HepG2 (cell line): ENCODE measurements around the gene TBC1D16. TPM values are rescaled to one million over a fixed set of nuclear protein-coding genes. Genes with fewer than 3 reads are reported as not detected.

ENCODE experiments used
- ARHGAP35 ChIP-seq: sonication (generic); formaldehyde crosslinking; IDR thresholded peaks from 2 replicates; pipeline ENCODE4 v1.9.0; 2022; ENCODE audit warnings: mild to moderate bottlenecking, inconsistent platforms, moderate library complexity, missing genetic modification reagents, borderline replicate concordance
- EEA1 ChIP-seq: sonication (generic); formaldehyde crosslinking; IDR thresholded peaks from 2 replicates; pipeline ENCODE4 v1.5.1; 2020; ENCODE audit warnings: mild to moderate bottlenecking, missing genetic modification reagents, borderline replicate concordance
- EZH2 ChIP-seq: conservative IDR thresholded peaks from 2 replicates; pipeline ENCODE4 v1.6.1; 2012; ENCODE audit warnings: mild to moderate bottlenecking, low read depth, low read length, moderate library complexity
- FLYWCH1 ChIP-seq: sonication (generic); formaldehyde crosslinking; IDR thresholded peaks from 2 replicates; pipeline ENCODE4 v1.8.1; 2023; ENCODE audit warnings: mild to moderate bottlenecking, missing genetic modification reagents
- FOSL2 ChIP-seq: sonication (generic); formaldehyde crosslinking; IDR thresholded peaks from 2 replicates; pipeline ENCODE4 v1.4.0; 2020; ENCODE audit warnings: missing genetic modification reagents
- GLI4 ChIP-seq: sonication (generic); formaldehyde crosslinking; IDR thresholded peaks from 2 replicates; pipeline ENCODE4 v1.5.1; 2020; ENCODE audit warnings: missing genetic modification reagents, mild to moderate bottlenecking, moderate library complexity, borderline replicate concordance
- HMG20B ChIP-seq: conservative IDR thresholded peaks from 2 replicates; pipeline ENCODE4 v1.6.1; 2016; ENCODE audit warnings: missing genetic modification reagents, missing compliant biosample characterization
- HNRNPUL1 ChIP-seq: fragments of 200-400 bp; formaldehyde crosslinking; IDR thresholded peaks from 2 replicates; pipeline ENCODE4 v1.6.1; 2017; ENCODE audit warnings: low read depth, mild to moderate bottlenecking, low read length, moderate library complexity
- KDM2A ChIP-seq: sonication (generic); formaldehyde crosslinking; IDR thresholded peaks from 2 replicates; pipeline ENCODE4 v1.4.0; 2020; ENCODE audit warnings: low read depth, missing genetic modification reagents, borderline replicate concordance
- MIER2 ChIP-seq: IDR thresholded peaks from 2 replicates; pipeline ENCODE4 v1.6.1; 2016; ENCODE audit warnings: missing biosample characterization, missing genetic modification reagents
- MYC ChIP-seq: sonication (generic); formaldehyde crosslinking; IDR thresholded peaks from 2 replicates; pipeline ENCODE4 v1.9.0; 2021; ENCODE audit warnings: missing genetic modification reagents, borderline replicate concordance
- NCOA1 ChIP-seq: sonication (generic); formaldehyde crosslinking; IDR thresholded peaks from 2 replicates; pipeline ENCODE4 v1.9.0; 2021; ENCODE audit warnings: missing genetic modification reagents
- NFE2L2 ChIP-seq: fragments of 150-350 bp; IDR thresholded peaks from 2 replicates; pipeline ENCODE4 v1.6.1; 2014; ENCODE audit warnings: low read length
- RXRB ChIP-seq: IDR thresholded peaks from 2 replicates; pipeline ENCODE4 v1.6.1; 2016; ENCODE audit warnings: borderline replicate concordance, missing genetic modification reagents, missing compliant biosample characterization
- SKI ChIP-seq: fragments of 450-650 bp; IDR thresholded peaks from one replicate; pipeline ENCODE4 v1.6.1; 2018; ENCODE audit warnings: mild to moderate bottlenecking; ENCODE audit not compliant: partially characterized antibody
- SOX13 ChIP-seq, 3 experiments: fragments of 450-650 bp in 1 of 3; sonication (generic) in 1 of 3; formaldehyde crosslinking in 1 of 3; IDR thresholded peaks in 2 of 3; conservative IDR thresholded peaks in 1 of 3; 2 replicates each; pipeline versions ENCODE4 v1.5.0 to v1.6.1; 2016 to 2020; ENCODE audit warnings: antibody characterized with exemption in 1 of 3, mild to moderate bottlenecking in 1 of 3, missing compliant biosample characterization in 1 of 3, missing genetic modification reagents in 1 of 3, moderate library complexity in 1 of 3
- SOX5 ChIP-seq: IDR thresholded peaks from 2 replicates; pipeline ENCODE4 v1.6.1; 2016; ENCODE audit warnings: borderline replicate concordance
- SOX6 ChIP-seq, 2 experiments: fragments of 450-650 bp in 1 of 2; sonication (generic) in 1 of 2; formaldehyde crosslinking in 1 of 2; IDR thresholded peaks; 2 replicates each; pipeline versions ENCODE4 v1.4.0 to v1.6.1; 2017 to 2020; ENCODE audit warnings: antibody characterized with exemption in 1 of 2, mild to moderate bottlenecking in 1 of 2, missing genetic modification reagents in 1 of 2
- TP53 ChIP-seq: sonication (generic); formaldehyde crosslinking; conservative IDR thresholded peaks from 2 replicates; pipeline ENCODE4 v1.4.0; 2020; ENCODE audit warnings: missing genetic modification reagents
- YY1 ChIP-seq: IDR thresholded peaks from 2 replicates; pipeline ENCODE4 v1.6.1; 2011; ENCODE audit warnings: low read length, low read depth, moderate library complexity, mild to moderate bottlenecking; ENCODE audit not compliant: insufficient read depth, insufficient replicate concordance
- ZBTB1 ChIP-seq: sonication (generic); formaldehyde crosslinking; IDR thresholded peaks from 2 replicates; pipeline ENCODE4 v1.4.0; 2020; ENCODE audit warnings: missing genetic modification reagents, borderline replicate concordance
- ZBTB21 ChIP-seq: sonication (generic); formaldehyde crosslinking; IDR thresholded peaks from 2 replicates; pipeline ENCODE4 v1.4.0; 2020; ENCODE audit warnings: missing genetic modification reagents
- ZNF232 ChIP-seq: sonication (generic); formaldehyde crosslinking; IDR thresholded peaks from 2 replicates; pipeline ENCODE4 v1.4.0; 2020; ENCODE audit warnings: missing genetic modification reagents, borderline replicate concordance
- ZNF746 ChIP-seq: sonication (generic); formaldehyde crosslinking; IDR thresholded peaks from 2 replicates; pipeline ENCODE4 v1.8.0; 2022; ENCODE audit warnings: mild to moderate bottlenecking, missing genetic modification reagents
- ZNF883 ChIP-seq: sonication (generic); formaldehyde crosslinking; IDR thresholded peaks from 2 replicates; pipeline ENCODE4 v1.5.1; 2020; ENCODE audit warnings: mild to moderate bottlenecking, missing genetic modification reagents; ENCODE audit errors: not compliant biosample characterization
- polyA plus RNA-seq, 8 experiments: library from polyadenylated mRNA; depleted of rRNA in 3 of 8; stranded (reverse) in 7 of 8; unstranded in 1 of 8; fragments of >200 nt; fragmentation: Illumina TruSeq in 4 of 8; extraction: Trizol in 4 of 8; gene quantifications; 2 replicates each; pipeline versions ENCODE4 v1.2.1 to v1.2.3, GENCODE V29; 2011 to 2016; ENCODE audit warnings: low read depth in 4 of 8, missing spikeins in 1 of 8, mixed read lengths in 1 of 8; ENCODE audit not compliant: insufficient read depth in 1 of 8
- total RNA-seq, 5 experiments: library from RNA; depleted of rRNA; stranded (reverse); fragments of >200 nt; fragmentation: Illumina TruSeq; extraction: Trizol; gene quantifications; 2 replicates each; pipeline ENCODE4 v1.2.3, GENCODE V29; 2016; ENCODE audit warnings: low read depth in 1 of 5
- TF ChIP-seq, protein P1 (sequence below): sonication (generic); formaldehyde crosslinking; IDR thresholded peaks from 2 replicates; pipeline ENCODE4 v1.4.0; 2020; ENCODE audit warnings: mild to moderate bottlenecking, low read depth, missing genetic modification reagents
- TF ChIP-seq, protein P2 (sequence below): sonication (generic); formaldehyde crosslinking; IDR thresholded peaks from 2 replicates; pipeline ENCODE4 v1.4.0; 2020; ENCODE audit warnings: low read depth, mild to moderate bottlenecking, missing genetic modification reagents
- TF ChIP-seq, protein P3 (sequence below): sonication (generic); formaldehyde crosslinking; IDR thresholded peaks from 2 replicates; pipeline ENCODE4 v1.9.0; 2022; ENCODE audit warnings: low read depth, missing genetic modification reagents

The TBC1D16 gene
- total and polyA plus RNA-seq, 2 of the 13 experiments (the other 11 are each of a cell fraction or from before 2014, with no cell fraction given): 14.9 to 24.9 TPM

DNA sequence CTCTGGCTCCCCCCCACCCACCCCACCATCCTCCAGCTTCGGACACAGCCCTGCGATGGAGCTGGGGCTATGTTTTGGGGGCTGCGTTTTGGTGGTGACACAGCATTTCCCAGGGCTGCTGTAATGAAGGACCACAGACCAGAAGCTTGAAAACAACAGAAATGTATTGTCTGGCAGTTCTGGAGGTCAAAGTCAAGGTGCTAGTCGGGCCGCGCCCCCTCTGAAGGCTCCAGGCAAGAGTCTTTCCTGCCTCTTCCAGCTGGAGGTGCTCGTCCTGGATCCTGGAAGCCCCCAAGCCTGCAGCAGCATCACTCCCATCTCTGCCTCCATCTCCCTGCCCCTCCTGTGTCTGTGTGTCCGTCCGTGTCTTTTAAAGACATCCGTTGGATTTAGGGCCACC, 50.8 kb downstream of the TBC1D16 start (continued):
- TF ChIP-seq, protein P1, sequence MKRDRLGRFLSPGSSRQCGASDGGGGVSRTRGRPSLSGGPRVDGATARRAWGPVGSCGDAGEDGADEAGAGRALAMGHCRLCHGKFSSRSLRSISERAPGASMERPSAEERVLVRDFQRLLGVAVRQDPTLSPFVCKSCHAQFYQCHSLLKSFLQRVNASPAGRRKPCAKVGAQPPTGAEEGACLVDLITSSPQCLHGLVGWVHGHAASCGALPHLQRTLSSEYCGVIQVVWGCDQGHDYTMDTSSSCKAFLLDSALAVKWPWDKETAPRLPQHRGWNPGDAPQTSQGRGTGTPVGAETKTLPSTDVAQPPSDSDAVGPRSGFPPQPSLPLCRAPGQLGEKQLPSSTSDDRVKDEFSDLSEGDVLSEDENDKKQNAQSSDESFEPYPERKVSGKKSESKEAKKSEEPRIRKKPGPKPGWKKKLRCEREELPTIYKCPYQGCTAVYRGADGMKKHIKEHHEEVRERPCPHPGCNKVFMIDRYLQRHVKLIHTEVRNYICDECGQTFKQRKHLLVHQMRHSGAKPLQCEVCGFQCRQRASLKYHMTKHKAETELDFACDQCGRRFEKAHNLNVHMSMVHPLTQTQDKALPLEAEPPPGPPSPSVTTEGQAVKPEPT (CRISPR knock-in tag): no peak
- TF ChIP-seq ZNF746 (CRISPR knock-in tag) (no peak), HNRNPUL1 (no peak), YY1 (peak; percentile 13), NCOA1 (CRISPR knock-in tag) (no peak), ARHGAP35 (CRISPR knock-in tag) (no peak), HMG20B (CRISPR knock-in tag) (no peak), MIER2 (CRISPR knock-in tag) (no peak), NFE2L2 (peak; percentile 30; the same call in 1 of the 2 replicates), SOX13 (IDR thresholded peaks at IDR 0.05) (no peak), SOX13 (CRISPR knock-in tag; conservative IDR thresholded peaks at IDR 0.05 in 1 of 2, IDR thresholded peaks at IDR 0.05 in 1 of 2) (peak in 1 of 2 experiments; percentile 72; a peak in 2 of 4 replicates), MYC (CRISPR knock-in tag) (no peak), EZH2 (no peak), ZNF232 (CRISPR knock-in tag) (0 out of 2 replicates have a peak, but pooled peaks have one; percentile 1), SOX6 (IDR thresholded peaks at IDR 0.05) (no peak), SOX6 (CRISPR knock-in tag; IDR thresholded peaks at IDR 0.05) (peak; percentile 68), SKI (peak; percentile 96), FLYWCH1 (CRISPR knock-in tag) (no peak), KDM2A (CRISPR knock-in tag) (peak; percentile 25; the same call in 1 of the 2 replicates), RXRB (CRISPR knock-in tag) (peak; percentile 57; the same call in 1 of the 2 replicates), TP53 (no peak), GLI4 (CRISPR knock-in tag) (no peak), SOX5 (peak; percentile 70), ZBTB1 (no peak), EEA1 (no peak), ZNF883 (peak; percentile 41), ZBTB21 (CRISPR knock-in tag) (no peak), FOSL2 (CRISPR knock-in tag) (0 out of 2 replicates have a peak, but pooled peaks have one; percentile 7)
- TF ChIP-seq, protein P2, sequence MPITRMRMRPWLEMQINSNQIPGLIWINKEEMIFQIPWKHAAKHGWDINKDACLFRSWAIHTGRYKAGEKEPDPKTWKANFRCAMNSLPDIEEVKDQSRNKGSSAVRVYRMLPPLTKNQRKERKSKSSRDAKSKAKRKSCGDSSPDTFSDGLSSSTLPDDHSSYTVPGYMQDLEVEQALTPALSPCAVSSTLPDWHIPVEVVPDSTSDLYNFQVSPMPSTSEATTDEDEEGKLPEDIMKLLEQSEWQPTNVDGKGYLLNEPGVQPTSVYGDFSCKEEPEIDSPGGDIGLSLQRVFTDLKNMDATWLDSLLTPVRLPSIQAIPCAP (CRISPR knock-in tag): no peak
- TF ChIP-seq, protein P3, sequence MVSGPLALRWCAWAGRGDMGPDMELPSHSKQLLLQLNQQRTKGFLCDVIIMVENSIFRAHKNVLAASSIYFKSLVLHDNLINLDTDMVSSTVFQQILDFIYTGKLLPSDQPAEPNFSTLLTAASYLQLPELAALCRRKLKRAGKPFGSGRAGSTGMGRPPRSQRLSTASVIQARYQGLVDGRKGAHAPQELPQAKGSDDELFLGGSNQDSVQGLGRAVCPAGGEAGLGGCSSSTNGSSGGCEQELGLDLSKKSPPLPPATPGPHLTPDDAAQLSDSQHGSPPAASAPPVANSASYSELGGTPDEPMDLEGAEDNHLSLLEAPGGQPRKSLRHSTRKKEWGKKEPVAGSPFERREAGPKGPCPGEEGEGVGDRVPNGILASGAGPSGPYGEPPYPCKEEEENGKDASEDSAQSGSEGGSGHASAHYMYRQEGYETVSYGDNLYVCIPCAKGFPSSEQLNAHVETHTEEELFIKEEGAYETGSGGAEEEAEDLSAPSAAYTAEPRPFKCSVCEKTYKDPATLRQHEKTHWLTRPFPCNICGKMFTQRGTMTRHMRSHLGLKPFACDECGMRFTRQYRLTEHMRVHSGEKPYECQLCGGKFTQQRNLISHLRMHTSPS: no peak
